COLO829 (cell line): ENCODE measurements around the gene KLC4.
"Not testable (repeated sequence)": the region's sequence is repeated elsewhere in the genome, so short reads cannot be mapped to it uniquely, and the experiment has no call there.

Source experiments
- DNase-seq: peaks from one replicate; pipeline ENCODE4 v3.0.0; 2012; ENCODE audit warnings: low spot score

Gene KLC4

DNA sequence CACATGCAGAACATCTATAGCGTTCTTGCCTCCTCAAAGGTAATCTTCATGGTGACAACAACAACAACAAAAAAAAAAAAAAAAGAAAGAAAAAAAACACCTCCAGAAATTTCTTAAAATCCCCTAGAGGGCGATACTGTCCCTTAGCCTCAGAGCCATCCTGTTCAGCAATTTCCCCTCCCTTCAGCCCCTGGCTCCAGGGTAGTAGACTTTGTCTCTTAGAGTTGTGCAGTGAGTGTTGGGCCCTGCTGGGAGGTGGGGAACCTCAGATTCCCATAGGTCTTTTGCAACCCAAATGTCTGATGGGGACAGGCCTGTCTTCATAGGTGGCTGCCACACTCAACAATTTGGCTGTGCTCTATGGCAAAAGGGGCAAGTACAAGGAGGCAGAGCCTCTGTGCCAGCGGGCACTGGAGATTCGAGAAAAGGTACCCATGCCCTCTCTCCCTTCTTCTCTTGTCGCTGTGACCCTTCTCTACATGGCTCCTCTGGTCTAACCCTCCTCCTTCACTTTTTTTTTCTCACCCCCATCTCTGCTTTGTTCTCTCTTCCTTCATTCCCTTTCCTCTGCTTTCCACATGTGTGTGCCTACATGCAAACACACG lies 10.7 kb downstream of the KLC4 start:
- DNase-seq: peak; percentile 70

DNA sequence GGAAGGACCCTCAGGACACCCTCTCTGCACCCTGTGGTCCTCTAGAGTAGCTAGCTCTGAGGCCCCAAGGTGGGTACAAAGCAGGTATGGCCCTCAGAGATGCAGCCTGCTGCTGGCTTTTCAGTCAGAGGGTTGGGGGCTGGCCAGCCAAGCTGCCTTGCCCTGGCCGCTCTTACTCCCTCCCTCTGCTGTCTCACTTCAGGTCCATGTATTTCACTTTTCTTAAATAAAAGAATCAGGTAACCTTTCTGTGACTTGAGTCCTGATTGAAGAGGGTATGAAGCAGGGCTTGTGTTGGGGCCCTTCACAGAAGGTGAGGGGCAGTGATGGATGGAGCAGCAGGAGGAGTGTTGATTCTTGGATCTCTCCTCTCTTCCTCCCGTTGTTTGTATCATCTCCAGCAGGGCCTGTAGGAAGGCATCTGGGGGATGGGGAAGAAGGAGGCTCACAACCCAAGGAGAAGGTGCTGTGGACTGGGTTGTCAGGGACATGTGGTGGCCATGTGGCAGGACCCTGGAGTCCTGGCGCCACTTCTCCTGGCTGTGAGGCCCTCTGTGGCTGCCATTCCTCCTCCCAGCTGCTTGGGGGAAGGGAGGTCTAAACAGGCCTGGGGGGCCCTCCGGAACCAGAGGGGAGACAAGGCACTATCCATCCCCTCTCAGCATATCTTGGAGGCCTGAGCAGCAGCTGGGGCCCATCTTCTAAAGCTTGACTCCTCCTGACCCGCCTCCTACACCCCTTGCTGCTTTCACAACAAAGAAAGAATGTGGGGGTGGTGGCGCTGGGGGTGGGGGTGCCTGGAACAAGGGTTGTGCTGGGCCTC lies 15.6 kb downstream of the KLC4 start:
- DNase-seq: no peak

DNA sequence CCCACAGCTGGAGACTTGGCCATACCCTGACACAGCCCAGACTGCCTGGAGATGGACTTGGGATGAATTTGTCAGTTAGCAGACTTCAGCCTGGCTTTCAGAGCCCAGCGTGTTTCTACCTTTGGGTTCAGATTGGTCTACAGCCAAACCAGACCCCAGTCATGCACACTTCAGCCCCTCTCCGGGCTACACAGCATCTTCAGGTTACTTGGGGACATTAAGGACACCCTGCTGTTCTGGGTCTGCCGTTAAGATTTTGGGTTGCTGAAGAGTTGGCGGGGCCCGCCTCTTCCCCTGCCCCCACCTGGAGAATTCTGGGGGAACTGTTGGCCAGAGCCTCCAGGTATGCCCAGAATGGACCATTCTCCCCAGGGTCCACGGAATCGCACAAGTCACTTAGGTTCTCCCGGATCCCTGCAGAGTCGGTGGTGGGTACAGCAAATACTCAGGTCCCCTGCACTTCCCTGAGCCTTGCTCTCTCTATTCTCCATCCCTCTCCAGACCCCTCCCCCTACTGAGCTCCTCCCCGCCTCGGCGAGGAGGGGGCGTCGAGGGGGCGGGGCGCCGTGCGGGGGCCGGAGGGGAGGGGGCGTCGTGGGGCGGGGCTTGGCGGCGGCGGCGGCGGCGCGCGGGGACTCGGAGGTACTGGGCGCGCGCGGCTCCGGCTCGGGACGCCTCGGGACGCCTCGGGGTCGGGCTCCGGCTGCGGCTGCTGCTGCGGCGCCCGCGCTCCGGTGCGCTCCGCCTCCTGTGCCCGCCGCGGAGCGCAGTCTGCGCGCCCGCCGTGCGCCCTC lies 16.4 kb downstream of the KLC4 start, which contains the start of gene PTK7:
TSS of gene PTK7 (plus strand) at position 645 of the 794 bp plus-strand sequence. CDS start 175 bp downstream, outside the sequence.
- no peak for DNase-seq

DNA sequence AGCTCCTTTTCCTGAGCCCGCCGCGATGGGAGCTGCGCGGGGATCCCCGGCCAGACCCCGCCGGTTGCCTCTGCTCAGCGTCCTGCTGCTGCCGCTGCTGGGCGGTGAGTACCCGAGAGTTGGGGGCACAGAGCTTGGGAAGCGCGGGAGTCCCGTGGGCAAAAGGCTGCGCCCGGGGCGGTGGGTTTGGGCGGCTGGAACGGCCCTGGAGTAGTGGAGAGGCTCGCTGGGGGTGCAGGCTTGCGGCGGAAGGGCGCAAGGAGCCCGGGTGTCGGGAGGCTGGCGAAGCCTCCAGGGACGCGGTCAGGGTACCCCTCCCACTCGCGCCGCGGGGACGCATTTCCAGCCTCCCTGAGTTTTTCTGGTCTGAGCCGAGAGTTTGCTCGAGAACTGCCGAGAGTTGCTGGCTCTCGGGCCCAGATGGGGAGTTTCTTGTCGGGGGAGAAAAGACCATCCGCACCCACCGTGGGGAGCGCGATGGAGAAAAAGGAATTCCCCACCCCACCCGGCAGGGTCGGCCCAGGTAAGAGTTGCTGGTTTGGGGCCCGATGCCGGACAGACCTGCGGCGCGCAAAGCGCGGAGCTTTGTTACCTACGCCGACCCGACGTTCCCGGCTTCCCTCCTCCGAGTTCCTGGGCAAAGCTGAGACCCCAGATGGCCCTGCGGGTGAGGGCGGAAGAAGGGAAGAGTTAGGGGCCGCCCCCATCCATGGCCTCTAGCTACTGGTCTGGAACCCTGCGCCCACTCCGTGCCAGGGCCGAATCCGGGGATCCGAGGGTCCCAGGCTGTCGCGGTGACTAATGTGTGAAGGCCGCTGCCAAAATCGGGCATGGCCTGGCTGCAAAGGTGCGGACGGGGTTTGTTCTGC lies 17.3 kb downstream of the KLC4 start:
- DNase-seq: no peak

DNA sequence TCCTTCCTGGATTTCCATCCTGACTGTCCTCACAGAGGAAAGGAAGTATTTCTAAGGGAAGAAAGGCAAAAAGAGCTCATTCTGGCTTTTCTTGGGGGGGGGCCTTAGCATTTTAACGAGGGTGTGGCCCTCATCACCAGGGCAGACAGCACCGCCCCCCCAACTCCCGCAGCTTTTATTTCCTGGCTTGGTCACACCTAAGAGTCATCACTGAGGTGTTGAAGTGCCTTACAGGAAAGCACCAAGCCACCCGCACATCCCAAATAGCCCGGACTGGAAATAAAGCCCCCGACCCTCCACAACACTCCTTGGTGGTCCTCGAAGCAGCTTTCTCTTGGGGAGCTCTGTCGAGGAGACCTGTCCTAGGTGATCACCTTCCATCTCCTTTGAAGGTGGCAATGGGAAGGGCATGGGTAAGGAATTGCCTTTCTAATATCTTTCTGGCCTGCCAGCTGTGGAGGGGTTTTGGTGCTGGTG lies 17.9 kb downstream of the KLC4 start:
- no peak for DNase-seq

DNA sequence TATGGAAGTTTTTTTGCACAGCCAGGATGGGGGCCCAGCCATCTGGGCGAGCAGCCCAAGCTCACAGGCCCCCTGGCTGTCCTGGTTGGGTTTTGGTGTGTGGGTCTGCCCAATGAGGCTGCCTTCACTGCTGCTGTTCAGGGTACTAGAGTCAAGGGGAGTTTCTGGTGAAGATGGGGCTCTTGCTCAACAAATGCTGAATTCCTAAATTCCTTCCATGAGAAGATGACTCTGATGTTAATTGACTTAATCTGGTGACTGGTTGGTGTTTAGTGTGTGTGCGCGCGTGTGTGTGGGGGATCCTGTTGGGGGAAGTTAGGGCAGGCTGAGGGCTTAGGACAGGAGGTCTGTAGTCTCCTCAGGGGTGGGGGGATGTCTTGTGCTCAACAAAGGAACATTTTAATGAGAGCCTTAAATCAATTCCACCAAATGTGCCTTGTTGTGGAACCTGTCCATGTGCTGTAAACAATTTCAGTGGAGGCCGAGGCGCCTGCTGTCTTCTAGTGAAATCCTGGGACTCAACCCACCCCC lies 18.6 kb downstream of the KLC4 start:
- no peak for DNase-seq

DNA sequence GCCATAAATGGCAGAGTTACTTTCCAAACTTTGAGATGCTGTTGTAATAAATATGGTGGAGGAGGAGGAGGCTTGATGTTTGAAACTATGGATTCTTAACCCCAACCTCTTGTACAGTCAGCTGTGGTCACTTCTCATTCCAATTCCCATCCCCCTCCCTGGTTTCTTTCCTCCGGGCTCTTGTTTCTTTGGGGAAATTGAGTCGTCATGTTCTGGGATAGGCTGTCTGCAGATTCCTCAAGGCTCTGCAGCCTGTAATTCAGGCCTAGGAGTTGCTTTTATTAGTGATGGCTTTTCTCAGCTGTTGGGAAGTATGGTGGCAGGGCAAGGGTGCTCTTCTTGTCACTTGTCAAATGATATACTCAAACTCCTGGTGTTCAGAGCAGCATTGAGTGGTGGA lies 19.3 kb downstream of the KLC4 start:
- no peak for DNase-seq

DNA sequence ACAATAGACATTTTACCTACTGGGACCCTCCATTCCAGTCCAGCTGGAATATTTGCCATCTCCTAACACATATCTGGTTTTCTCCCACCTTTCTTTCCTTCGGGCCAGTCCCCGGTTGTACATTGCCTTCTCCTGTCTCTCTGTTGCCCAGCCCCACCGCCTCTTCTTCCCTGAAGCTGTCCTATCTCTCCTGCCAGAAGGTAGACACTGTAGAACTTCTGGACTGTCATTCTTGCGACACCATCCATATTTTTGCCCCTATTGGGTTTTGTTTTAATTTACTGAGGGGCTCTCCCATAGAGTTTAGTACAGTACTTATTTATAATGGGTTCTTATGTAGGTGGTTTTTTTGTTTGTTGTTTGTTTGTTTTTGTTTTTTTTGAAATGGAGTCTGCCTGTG lies 21.6 kb downstream of the KLC4 start:
- no peak for DNase-seq

DNA sequence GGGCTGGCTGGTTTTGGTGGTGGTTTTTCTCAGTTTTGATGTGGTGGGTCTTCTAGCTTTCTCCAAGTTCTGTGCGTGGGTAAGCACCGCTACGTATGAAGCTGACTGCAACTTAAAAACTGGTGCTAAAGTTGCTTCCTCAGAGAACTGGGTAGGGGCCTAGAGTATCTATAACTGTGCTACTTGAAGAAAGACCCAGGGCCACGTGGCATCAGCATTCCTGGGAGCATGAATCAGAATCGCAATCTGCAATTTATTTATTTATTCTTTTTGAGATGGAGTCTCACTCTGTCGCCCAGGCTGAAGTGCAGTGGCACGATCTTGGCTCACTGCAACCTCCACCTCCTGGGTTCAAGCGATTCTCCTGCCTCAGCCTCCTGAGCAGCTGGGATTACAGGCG lies 22.5 kb downstream of the KLC4 start:
- not testable (repeated sequence) for DNase-seq

DNA sequence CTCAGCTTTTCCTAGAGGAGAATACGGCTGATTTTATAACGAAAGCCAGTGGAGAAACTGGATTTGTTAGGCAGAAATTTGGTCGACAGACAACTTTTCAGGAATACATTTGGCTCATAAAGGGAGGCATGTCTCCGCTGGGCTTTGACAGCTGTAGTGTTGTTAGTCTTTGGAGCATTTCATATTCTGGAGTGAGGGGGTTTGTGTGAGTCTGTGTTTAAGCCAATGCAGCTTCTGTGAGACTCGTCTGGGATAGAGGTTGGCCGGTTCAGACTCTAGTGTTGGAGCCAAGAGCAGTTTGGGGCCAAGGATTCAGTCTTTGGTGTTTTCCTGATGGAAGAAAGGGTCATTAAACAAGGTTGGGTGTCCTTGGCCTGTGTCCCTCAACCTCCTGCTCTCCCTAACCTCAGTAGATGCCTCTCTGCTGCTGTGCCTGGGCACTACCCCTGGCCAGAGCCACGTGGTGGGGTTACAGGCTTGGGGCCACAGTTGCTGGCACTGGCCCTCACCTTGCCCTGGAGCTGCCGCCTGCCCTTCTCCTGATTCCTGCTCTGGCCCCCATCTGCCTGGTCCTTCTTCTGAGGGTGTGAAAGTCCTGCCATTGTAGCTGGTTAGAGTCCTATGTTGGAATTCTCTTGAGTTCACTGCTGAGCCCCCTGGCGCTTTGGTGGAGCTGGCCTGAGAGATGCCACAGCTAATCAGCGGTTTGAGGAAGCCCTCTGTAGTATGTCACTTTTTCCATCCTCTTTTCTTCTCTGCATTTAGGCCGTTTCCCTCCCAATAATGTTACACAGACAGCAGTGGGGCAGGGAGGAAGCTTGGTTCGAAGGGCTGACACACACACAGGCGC lies 23.6 kb downstream of the KLC4 start:
- DNase-seq: no peak

DNA sequence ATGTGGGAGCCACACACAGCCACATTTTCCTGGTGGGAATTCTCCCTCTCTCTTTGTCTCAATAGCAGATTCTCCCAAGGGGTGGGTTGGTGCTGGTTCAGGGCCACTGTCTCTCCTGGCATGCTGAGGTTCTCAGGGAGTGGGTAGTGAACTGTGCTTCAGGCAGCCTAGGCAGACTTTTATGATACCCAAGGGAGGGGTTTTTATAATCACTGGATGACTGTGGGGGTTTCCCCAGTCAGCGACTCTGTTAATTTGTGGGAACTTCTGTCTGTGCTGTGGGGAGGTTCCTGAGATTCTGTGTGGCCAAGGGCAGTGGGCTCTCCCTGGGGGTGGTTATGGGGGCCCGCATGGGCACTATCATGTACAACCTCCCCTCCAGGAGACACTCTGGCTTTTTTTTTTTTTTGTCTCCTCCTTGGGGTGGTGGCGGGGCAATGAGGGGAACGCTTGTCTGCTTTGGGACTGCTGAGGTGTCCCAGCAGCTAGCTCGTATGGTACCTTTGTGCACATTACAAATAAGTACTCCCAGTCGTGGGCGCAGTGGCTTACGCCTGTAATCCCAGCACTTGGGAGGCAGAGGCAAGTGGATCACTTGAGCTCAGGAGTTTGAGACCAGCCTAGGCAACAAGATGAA lies 26.7 kb downstream of the KLC4 start:
- DNase-seq: no peak

DNA sequence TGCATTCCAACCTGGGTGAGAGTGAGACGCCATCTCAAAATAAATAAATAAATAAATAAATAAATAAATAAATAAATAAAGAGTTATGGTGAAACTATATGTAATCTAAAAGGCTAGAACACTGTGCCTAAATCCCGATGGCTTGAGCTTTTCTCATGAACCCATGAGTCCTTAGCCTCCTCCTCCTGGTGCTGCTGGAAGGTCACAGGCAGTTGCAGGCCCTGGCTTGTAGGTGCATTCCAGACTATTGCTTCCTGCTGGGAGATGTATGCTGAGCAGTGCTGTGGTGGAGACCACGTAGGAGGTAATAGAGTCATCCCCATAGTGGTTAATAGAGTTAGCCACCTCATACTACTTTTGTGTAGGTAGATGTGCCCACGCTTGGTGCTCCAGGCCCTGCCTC lies 29.2 kb downstream of the KLC4 start:
- no peak for DNase-seq

DNA sequence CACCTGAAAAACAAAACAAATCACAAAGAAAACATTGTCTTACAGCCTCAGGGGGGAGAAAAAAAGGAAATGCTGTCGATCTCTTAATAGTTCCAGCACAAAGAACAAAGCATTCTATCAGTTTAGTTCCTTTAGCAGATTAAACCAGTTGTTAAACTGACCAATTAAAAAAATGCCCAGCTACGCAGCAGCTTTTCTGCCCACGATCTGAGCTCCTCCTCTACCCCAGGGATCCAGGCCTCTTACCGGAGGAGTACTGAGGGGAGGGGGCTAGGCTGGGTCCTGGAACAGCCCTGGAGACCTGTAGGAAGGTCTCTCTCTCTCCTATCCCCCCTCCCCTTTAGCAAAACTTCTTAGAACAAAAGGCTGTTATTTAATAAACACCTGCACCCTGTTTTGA lies 30.0 kb downstream of the KLC4 start:
- DNase-seq: peak; percentile 66

DNA sequence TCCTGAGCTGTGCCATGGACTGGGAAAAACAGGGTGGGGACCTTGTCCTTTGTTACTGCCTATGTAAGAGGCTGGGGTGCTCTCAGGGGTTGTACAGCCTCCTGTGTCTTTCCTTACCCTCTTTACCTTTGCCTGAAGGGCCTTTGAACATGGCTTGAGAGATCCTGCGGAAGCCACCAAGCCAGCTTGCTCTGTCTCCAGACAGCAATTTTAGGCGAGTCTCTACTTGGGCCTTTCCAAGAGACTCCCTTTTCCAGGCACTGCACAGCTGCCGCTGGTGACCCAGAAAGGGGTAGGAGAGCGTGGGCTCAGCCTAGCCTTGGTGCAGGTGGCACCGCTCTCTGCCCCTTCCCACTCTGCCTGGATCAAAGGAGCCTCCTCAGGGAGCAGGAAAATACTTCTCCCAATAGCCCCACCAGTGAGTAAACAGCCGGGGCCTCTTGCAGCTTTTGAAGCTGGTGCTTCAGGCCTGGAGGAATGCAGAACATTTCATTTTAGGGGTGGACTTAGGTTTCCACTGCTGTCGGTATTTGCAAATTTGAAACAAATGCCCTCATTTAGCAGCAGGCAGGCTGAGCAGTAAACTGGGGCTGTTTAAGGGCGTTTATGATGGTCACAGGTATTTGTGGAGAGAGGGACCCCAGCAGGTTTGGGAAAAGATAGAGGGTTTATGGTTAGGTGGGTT lies 30.6 kb downstream of the KLC4 start:
- DNase-seq: no peak

DNA sequence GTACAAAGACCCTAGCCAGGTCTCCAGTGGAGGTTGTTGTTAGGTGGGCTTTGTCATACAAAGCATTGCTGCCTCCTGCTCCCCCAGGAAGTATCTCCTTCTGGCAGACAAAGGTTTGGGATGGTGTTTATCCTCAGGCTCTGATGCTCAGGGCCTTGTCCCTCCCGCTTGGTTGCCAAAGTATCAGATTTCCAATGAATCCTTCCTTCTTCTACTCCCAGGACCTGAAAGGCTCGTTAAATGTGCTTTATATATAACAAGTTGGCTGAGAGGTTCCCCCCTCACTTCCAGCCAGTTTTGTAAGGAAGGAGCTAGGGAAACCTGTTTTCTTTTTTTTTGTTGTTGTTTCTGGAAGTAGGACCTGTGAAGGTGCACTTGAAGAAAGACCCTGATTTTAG lies 31.1 kb downstream of the KLC4 start:
- no peak for DNase-seq

DNA sequence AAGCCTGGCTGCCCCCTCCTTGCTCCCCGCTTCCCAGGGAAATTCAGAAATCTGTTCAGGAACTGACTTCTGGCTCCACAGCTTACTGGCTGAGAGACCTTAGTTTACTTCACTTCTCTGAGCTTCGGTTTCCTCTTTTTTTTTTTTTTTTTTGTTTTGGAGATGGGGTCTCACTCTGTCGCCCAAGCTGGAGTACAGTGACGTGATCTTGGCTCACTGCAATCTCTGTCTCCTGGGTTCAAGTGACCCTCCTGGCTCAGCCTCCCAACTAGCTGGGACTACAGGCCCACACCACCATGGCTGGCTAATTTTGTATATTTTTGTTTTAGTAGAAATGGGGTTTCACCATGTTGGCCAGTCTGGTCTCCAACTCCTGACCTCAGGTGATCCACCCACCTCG lies 31.6 kb downstream of the KLC4 start:
- DNase-seq: no peak

DNA sequence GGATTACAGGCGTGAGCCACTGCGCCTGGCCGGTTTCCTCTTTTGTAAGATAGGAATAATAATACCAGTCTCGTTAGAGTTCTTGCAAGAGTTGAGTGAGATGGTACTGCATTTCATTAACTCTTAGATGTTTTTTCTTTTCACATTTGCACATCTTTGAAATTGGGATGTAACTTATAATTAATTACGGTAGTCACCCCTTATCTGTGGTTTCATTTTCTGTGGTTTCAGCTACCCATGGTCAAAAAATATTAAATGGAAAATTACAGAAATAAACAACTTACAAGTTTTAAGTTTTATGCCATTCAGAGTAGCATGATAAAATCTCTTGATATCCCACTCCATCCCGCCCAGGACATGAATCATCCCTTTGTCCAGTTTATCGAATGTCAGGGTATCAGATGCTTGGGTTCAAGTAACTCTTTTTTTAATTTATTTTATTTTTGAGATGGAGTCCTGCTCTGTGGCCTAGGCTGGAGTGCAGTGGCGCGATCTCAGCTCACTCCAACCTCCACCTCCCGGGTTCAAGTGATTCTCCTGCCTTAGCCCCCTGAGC lies 32.1 kb downstream of the KLC4 start:
- DNase-seq: no peak

DNA sequence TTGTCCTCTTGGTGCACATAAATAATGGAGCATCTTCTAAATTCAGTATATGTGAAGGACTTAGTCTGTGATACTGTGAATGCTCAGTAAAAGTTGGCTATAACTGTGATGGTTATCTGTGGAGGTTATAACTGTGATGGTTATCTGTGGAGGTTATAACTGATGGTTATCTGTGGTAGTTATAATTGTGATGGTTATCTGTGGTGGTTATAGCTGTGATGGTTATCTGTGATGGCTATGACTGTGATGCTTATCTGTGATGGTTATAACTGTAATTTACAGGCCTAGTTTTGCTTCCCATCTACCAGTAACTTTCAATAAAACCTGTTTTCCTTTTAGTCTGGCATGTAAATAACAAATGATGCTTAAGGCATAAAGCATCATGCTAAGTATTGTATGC lies 33.2 kb downstream of the KLC4 start:
- DNase-seq: no peak
